NCI-H2107 treated with DMSO at 0.1 percent for 48 hours (cell line): Measurements from ENCODE around the gene MTERF1.

Experiments
- DNase-seq: peaks from one replicate; lab custom pipeline; 2025; ENCODE audit not compliant: unreplicated experiment; lab: John Stamatoyannopoulos, UW

MTERF1 gene

DNA sequence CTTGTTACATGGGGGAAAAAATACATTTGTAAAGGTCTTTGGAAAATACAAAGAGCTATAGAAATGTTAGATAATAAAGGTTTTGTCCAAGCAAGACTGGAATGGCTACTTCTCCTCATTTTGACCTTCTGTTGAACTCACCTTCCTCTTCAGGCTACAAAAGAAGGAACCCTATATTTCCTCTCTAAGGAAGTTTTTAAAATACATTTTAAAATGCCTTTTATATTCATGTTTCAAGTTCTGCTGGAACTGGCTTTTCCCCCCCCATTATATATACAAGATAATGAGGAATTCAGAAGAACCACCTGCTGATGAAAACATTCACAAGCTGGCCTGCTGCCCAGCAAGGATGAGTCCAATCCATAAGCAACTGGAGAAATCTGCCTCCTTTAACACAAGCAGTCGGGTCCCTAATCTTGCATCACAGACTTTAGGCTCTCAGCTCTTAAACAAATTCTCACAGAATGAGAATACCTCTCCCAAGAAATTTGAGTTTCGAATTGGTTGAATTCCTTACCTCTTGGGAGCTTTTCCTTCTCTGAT is 44.6 kb downstream of the MTERF1 start:
- DNase-seq = no peak

DNA sequence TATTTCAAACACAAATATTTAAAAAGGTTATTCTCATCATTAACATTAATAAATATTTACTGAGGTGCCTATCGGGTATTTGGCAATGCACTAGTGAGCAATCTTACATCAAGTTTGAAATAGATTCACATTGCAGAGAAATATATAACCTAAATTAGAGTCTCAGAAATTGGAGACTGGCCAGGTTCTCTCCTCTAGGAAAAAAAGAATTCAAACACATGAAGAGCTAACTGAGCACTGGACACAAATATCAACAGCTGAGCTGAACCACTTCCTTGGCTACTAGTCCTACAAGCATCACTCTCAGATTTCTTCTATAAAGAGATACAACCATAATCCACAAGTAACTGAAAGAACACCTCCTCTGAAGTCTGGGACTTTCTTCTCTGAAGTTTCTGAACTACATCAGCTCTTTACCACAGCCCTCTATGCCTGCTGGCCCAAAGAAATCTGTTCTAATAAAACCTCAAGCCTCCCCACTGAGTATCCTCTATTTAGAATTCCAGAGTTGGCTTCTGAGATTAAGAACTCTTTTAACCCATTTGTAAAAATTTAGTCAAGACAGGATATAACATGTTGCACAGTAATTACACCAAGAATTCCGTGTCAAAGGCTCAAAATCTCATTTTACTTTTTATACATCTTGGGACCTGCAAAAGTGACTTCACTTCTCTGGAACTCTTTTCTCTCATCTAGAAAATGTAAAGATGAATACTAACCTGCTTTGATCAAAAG is 45.2 kb downstream of the MTERF1 start:
- no peak for DNase-seq

DNA sequence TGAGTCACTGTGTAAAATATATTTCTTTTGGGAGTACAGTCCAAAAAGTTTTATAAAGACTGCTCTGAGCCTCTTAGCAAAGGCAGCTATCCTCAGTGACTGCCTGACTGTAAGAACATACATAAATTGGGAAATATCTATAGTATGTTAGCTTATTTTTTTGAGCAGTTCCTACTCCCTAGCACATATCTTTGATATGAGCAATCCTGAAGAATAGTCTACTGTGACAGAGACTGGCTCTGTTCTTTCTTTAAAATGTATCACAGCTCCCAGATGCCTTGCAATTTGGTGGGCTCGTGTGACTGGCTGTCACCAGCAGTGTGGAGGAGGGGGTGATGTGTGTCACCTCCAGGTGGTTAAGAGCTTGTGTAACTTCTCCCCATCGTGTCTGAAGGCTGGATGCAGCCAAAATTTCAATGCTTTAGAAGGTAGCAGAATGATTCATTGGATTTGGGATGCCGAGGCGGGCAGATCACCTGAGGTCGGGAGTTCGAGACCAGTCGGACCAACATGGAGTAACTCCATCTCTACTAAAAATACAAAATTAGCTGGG is 47.9 kb downstream of the MTERF1 start:
- no peak for DNase-seq

DNA sequence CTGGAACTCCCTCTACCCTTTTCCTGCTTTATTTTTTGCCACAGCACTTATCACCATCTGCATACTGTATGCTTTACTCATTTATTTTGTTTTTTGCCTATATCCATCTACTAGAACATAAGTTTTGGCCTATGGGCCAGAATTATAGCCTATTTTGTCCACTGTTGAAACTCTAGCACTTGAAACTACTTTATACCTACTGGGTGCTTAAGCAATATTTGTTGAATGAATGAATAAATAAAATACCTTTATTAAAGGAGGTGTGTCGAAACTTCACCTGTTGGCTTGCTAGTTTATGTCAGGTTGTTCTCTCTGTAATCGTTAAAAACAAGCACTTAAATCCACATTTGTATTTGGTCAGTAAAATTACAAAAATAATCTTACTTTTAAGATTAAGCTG is 53.3 kb downstream of the MTERF1 start:
- no peak for DNase-seq

DNA sequence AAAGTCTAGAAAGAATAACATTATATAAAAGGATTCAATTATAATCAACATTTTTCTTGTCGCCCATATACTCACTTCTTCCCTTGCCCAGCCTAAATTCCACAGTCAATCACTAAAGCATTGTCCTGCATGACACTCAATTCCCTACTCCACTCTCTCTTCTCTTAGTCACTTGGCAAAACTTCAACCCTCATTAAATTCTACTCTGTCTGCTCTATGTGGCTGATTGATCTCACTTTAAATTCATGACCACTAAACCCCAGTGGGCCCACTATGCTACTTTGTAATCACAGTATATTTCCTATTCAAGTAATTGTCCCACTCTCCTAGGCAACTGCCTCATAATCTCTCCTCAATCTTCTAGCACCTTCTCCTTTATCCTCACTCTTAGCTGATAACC is 54.1 kb downstream of the MTERF1 start:
- DNase-seq = no peak

DNA sequence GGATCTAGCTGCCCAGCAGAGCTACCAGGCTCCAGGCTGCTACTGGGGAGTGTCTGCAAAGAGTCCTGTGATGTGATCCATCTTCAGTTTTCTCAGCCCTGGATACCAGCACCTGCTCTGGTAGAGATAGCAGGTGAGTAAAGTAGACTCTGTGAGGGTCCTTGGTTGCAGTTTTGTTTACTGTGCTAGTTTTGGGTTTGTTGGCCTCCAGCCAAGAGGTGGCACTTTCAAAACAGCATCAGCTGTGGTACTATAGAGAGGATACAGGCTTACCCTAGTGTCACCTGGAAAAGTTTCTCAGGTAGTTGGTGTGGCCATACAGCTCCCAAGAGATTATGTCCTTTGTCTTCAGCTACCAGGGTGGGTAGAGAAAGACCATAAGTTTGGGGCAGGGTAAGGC is 56.3 kb downstream of the MTERF1 start:
- no peak for DNase-seq
